ENCODE measurements around the gene PRUNE2.

Gene PRUNE2

GRCh38 chr9:76835571-76836283 is 70.2 kb downstream of the PRUNE2 start:
- Histone ChIP-seq H3K27me3 (ENCODE audit: insufficient read depth, low read length, poor library complexity) (no peaks in the 10 kb centered on the region), H3K4me1 (ENCODE audit: insufficient read depth, low read length) (no peaks in the 10 kb centered on the region), H3K27ac (ENCODE audit: low read length) (no peak overlapping the region), H2AFZ (ENCODE audit: low read depth, low read length) (no peak overlapping the region), H3K36me3 (ENCODE audit: insufficient read depth, low read length) (no peaks in the 10 kb centered on the region), H4K20me1 (ENCODE audit: insufficient read depth, low read length) (no peaks in the 10 kb centered on the region), H3K79me2 (ENCODE audit: insufficient read depth, low read length) (no peaks in the 10 kb centered on the region), H3K4me2 (ENCODE audit: insufficient read depth, low read length) (no peak overlapping the region), H3K9me3 (ENCODE audit: insufficient read depth, low read length, severe bottlenecking) (no peaks in the 10 kb centered on the region), H3K4me3 (ENCODE audit: low read depth in 1 of 2, low read length in 2 of 2) (no peak overlapping the region), H3K9ac (ENCODE audit: low read depth, low read length) (no peak overlapping the region)
- ATAC-seq (ENCODE audit: insufficient read depth, low read depth) (no peak), DNase-seq (no peak)
- TF ChIP-seq EZH2 (IDR thresholded peaks at IDR 0.05; ENCODE audit: borderline replicate concordance, low read depth, low read length, severe bottlenecking) (no peak), CTCF (IDR thresholded peaks at IDR 0.05; ENCODE audit: borderline replicate concordance, extremely low read depth, low read length, poor library complexity, severe bottlenecking) (no peak)

DNA sequence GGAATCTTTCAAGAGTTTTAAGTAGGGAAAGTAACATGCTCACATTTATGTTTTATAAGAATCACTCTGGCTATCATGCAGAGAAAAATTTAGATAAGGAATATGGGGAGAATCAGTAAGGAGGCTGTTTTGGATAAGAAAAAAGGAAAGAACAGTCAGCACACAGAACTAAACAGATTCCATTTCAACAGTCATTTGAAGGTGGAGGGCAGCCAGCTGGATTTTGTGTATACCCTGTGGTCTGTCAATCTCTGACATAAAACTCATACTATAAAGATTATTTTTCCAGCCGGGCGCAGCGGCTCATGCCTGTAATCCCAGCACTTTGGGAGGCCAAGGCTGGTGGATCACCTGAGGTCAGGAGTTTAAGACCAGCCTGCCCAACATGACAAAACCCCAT is 77.5 kb downstream of the PRUNE2 start:
- H4K20me1 ChIP-seq (ENCODE audit: insufficient read depth, low read length), result no peaks in the 10 kb centered on the region
- no peak overlapping the region for H3K9ac ChIP-seq (ENCODE audit: low read depth, low read length)
- no peak overlapping the region for H3K4me2 ChIP-seq (ENCODE audit: insufficient read depth, low read length)
- no peak overlapping the region for H3K27ac ChIP-seq (ENCODE audit: low read length)
- TF ChIP-seq EZH2 (IDR thresholded peaks at IDR 0.05; ENCODE audit: borderline replicate concordance, low read depth, low read length, severe bottlenecking) (no peak), CTCF (IDR thresholded peaks at IDR 0.05; ENCODE audit: borderline replicate concordance, extremely low read depth, low read length, poor library complexity, severe bottlenecking) (no peak)
- ATAC-seq (ENCODE audit: insufficient read depth, low read depth) (no peak), DNase-seq (no peak)
- no peaks in the 10 kb centered on the region for H3K9me3 ChIP-seq (ENCODE audit: insufficient read depth, low read length, severe bottlenecking)
- H2AFZ ChIP-seq (ENCODE audit: low read depth, low read length), result no peak overlapping the region
- H3K4me1 ChIP-seq (ENCODE audit: insufficient read depth, low read length), result no peaks in the 10 kb centered on the region
- H3K36me3 ChIP-seq (ENCODE audit: insufficient read depth, low read length), result no peaks in the 10 kb centered on the region
- no peaks in the 10 kb centered on the region for H3K79me2 ChIP-seq (ENCODE audit: insufficient read depth, low read length)
- H3K4me3 ChIP-seq (ENCODE audit: low read depth in 1 of 2, low read length in 2 of 2), result no peak overlapping the region
- no peaks in the 10 kb centered on the region for H3K27me3 ChIP-seq (ENCODE audit: insufficient read depth, low read length, poor library complexity)

DNA sequence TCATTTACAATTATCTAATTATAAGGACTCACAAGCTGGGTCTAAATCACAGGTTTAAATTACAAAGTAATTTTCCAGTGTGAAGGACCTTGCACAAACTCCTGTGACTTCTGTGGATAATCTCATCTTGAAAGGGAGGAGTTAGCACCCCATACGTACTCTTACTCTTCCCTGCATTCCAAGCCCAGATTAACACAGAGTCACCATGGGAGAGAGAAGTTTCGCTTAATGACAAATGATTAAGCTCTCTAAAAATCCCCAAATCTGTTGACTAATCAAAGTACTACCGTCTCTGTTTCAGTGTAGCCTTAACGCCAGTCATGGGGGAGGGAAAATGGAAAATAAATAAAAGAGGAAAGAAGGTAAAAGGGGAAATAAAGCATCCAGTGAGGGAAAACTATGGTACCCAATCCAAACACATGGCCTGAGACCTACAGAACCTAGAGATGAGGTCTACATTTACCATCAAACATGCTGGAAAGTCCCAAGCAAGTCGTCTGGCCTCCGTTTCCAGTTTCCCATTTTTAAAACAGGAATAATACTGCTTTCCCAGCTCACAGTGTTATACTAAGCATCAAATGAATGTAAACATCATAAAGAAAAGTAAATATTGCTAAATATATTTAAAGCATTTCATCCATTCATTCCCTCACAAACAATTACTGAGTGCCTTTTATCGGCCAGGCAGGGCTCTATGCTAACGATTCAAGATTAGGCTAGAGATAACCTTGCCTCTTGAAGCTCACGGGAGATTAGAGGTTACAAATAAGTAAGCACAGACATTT is 78.4 kb downstream of the PRUNE2 start:
- no peak overlapping the region for H3K27ac ChIP-seq (ENCODE audit: low read length)
- DNase-seq, result no peak
- no peaks in the 10 kb centered on the region for H3K9me3 ChIP-seq (ENCODE audit: insufficient read depth, low read length, severe bottlenecking)
- H3K4me2 ChIP-seq (ENCODE audit: insufficient read depth, low read length), result no peak overlapping the region
- H3K79me2 ChIP-seq (ENCODE audit: insufficient read depth, low read length), result no peaks in the 10 kb centered on the region
- no peaks in the 10 kb centered on the region for H4K20me1 ChIP-seq (ENCODE audit: insufficient read depth, low read length)
- ATAC-seq (ENCODE audit: insufficient read depth, low read depth), result no peak
- H2AFZ ChIP-seq (ENCODE audit: low read depth, low read length), result no peak overlapping the region
- H3K9ac ChIP-seq (ENCODE audit: low read depth, low read length), result no peak overlapping the region
- H3K27me3 ChIP-seq (ENCODE audit: insufficient read depth, low read length, poor library complexity), result no peaks in the 10 kb centered on the region
- no peaks in the 10 kb centered on the region for H3K4me1 ChIP-seq (ENCODE audit: insufficient read depth, low read length)
- no peak overlapping the region for H3K4me3 ChIP-seq (ENCODE audit: low read depth in 1 of 2, low read length in 2 of 2)
- no peaks in the 10 kb centered on the region for H3K36me3 ChIP-seq (ENCODE audit: insufficient read depth, low read length)
- TF ChIP-seq CTCF (IDR thresholded peaks at IDR 0.05; ENCODE audit: borderline replicate concordance, extremely low read depth, low read length, poor library complexity, severe bottlenecking), result no peak
- no peak for TF ChIP-seq EZH2 (IDR thresholded peaks at IDR 0.05; ENCODE audit: borderline replicate concordance, low read depth, low read length, severe bottlenecking)
